ENCODE data around the gene MDP1.
A peak's percentile ranks its signal among the peaks of the same experiment; 100 is the strongest.

The MDP1 gene

DNA sequence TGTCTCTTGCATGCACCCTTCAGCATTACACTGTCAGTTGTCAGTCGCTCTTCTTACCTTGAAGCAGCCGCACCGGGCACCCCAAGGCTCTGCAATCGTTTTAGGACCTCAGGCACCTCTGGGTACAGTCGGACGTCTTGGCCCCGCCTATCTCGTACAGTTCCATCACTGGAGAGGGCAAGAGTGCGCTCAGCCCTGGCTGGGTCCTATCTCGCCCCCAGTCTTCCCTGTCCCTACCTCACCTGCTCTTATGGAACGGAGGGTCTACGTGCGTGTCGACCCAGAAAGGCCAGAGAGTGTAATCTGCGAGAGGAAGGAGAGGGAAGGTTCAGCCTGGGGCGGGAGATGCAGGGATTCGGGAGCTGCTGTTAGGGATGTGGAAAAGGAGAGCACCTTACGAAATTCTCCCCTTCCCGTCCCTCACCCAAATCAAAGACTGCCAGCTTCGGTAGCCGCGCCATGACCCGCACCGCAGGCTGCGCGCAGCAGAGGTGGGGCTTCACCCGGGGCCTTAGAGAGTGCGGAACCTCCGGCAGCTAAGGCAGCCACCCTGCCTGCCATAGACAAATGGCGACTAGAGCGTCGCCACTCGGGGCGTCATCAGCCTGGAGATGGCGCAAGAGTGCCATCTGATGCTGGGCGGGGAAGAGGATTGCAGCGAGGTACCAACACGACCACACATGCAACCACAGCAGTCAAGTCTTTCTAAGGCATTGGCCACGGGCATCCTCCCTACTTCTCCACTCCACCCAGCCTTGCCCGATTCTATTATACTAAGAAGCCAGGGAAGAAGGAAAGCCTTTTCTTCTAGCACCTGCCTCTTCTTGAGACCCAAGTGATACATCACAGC lies at the start of gene MDP1:
Gene MDP1, minus strand, starts transcription at position 572 of the 850 bp plus-strand sequence. Its CDS starts 111 bp downstream, at position 461.
- DNase-seq (ENCODE audit: low read depth in 2 of 2) = peak; percentile 71 to 79

- no peak for DNase-seq (ENCODE audit: low read depth in 2 of 2)
These were observed 48.4 kb upstream of the MDP1 start for GRCh38 chr14:24264298-24264697.

DNA sequence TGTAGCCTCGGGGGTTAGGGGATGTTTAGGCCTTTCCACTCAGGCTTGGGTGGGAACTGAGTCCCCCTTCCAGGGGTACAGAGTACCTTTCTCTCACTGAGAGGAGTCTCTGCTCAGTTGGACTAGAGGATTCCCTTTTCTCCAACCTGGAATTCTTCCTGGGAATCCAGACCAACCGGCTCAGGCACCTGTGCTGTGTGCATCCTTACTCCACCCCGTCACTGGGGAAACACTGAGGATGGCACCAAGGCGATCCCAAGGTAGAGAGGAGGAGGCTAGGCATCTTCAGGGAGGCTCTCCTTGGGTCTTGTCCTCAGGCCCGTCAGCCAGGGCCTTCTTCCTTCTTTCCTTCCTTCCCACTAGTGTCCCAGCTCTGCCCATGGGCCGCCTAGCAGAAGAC lies 48.0 kb upstream of the MDP1 start:
- DNase-seq (ENCODE audit: low read depth in 2 of 2) = no peak

DNA sequence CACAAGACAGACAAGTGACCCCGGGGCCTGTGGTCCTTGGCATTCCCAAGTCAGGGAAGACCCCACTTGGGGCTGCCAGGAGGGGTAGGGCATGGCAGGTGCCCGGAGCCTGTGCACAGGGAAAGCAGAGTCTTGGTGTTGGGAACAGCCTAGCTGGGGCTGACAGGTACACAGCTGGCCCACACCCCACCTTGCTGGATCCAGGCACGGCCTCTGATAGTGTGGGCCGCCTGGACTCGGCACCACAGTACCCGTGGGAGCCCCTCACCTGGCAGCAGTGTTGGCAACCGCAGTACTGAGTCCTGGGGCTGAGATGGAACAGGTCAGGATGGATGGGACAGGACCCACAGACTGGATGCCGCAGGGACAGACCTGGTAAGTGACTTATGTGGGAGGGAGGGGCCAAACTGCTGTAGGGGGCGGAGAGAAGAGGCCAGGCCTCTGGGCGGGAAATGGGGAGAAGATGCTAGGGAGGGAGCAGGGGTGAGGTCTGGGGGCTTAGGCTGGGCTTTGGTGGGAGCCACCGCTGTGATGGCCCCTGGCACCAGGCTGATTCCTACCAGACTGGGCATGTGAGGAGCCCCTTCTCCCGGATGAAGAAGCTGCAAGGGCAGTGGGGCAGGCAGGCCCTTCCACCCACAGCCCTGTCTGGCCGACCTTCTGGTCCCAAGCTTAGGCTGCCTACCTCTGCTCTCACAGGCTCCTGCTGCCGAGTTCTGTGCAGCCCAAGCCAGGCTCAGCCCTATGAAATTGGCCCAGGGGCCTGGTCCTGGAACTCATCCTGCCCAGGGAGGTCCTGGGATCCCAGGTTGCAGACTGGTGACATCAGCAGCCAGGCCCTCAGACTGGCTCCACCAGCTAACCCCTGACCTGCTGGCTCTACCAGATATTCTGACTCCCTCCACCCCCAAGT lies 47.2 kb upstream of the MDP1 start, which contains the start of gene TGM1:
Gene TGM1, minus strand, starts transcription at position 357 of the 913 bp plus-strand sequence. CDS start 825 bp downstream, outside the sequence.
- DNase-seq (ENCODE audit: low read depth in 2 of 2) = no peak

DNA sequence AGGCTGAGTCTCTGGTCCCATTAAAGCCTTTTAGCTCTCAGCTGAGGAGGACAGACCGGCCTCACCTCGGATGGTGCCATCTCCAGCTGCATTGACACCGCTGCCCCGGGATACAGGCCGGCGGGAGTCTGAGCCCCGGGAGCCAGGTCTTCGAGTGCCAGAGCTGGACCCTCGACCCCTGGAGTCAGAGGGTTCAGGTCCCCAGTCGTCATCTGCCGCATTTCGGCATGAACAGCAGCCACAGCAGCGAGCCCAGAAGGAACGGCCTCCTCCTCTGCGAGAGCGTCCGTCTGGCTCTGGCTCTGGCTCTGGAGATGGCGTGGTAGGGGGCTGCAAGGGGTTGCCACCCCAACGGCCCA lies 46.1 kb upstream of the MDP1 start:
- no peak for DNase-seq (ENCODE audit: low read depth in 2 of 2)

DNA sequence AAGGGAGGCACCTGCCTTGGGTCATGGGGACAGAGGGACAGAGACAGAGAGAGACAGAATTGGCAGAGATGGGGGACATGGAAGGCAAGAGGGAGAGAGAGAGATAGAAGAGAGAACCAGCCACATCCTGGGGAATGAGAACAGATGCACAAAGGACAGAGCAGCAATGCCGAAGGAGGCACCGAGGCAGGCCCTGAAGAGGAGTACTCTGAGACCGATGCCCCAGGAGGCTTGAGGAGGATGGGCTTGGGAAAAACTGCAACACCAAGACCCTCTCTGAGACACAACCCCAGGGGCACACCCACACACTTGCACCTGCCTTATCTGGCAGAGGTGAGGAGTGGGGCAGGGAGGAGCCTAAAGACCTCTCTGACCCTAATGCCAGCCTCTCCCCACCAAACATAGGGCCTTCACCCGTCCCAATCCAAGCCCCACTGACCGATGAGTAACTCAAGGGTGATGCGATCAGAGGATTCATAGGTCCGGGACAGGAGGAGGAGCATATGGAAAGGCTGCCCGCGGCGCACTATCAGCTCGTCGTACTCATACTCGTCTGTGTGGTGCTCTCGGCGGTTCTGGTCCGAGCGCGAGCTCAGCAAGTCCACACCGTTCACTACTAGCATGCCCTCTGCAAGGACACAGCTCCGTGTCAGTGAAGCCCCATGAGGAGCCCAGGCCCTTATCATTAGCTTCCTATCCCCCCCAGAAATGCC lies 45.5 kb upstream of the MDP1 start:
- no peak for DNase-seq (ENCODE audit: low read depth in 2 of 2)

DNA sequence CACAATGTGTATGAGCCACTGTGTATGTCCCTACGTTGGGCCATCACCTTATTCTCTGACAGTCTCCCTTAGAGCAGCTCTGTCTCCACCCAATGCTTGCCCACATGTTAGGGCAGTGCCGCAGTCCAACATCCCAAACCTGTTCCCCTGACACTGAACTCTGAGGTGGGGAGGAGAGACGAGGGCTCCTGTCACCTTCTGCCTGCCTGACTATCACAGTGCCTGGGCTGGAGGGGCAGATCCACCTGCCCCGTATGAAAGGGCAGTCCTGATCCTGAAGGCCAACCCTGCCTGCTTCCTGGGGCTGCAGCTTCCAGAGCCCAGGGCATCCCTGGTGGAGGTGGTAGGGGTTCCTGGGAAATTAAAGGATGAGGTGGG lies 44.9 kb upstream of the MDP1 start:
- DNase-seq (ENCODE audit: low read depth in 2 of 2) = no peak

- no peak for DNase-seq (ENCODE audit: low read depth in 2 of 2)
These were observed 44.3 kb upstream of the MDP1 start for GRCh38 chr14:24260026-24260779.

- no peak for DNase-seq (ENCODE audit: low read depth in 2 of 2)
These were observed 43.6 kb upstream of the MDP1 start for GRCh38 chr14:24259282-24260025.

DNA sequence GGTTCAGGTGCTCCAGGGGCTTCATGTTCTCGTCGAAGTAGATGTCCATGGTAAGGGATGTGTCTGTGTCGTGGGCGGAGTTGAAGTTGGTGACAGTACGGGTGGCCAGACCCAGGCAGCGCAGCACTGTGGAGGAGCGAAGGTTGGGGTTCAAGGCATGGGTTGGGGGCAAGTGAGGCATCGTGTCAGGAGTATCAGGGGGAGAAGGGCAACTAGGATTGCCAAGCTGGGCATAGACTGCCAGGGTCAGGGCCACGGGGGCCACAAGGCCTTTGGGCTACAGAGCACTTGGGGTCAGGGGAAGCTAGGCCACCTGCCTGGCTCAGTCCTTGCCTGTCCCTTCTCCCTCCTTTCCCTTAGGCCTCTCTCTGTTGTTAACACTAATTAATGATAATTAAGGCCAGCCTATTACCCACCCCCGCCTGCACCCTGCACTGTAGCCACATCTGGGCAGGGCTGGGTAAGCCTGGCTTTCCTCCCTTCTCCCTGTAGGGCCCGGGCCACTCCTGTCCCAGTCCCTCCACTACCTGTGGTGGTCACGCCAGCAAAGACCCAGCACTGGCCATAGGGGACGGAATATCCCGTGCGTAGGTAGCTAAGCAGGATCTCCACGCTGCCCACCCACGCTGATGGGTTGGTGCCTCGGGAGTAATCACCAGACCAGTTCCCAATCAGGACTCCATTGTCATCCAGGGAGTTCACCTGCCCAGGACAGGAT lies 42.8 kb upstream of the MDP1 start:
- DNase-seq (ENCODE audit: low read depth in 2 of 2) = no peak

- no peak for DNase-seq (ENCODE audit: low read depth in 2 of 2)
These were observed 42.3 kb upstream of the MDP1 start for GRCh38 chr14:24258119-24258518.

DNA sequence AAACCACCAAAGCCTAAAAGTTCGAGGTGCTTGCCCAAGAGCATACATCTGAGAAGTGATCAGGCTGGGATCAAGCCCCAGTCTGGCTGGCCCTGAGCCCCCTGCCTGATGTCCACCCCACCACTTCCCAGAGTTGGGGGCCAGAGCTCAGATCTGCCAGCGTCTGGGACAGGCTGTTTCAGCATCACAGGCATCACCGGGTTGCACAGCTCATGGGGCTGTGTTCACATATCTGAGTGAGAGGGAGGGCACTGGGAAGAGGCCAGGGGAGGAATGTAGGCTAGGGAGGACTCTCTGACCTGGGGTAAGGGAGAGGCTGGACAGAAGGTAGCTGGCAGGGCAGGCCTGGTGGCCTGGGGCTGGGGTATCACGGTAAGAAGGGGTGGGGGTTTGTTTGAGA lies 41.1 kb upstream of the MDP1 start:
- DNase-seq (ENCODE audit: low read depth in 2 of 2) = no peak

GRCh38 chr14:24255931-24256711 lies 40.3 kb upstream of the MDP1 start:
- no peak for DNase-seq (ENCODE audit: low read depth in 2 of 2)

- no peak for DNase-seq (ENCODE audit: low read depth in 2 of 2)
These were observed 39.6 kb upstream of the MDP1 start for GRCh38 chr14:24255438-24255837.

GRCh38 chr14:24254630-24255392 lies 38.9 kb upstream of the MDP1 start:
- no peak for DNase-seq (ENCODE audit: low read depth in 2 of 2)

GRCh38 chr14:24253936-24254335 lies 38.1 kb upstream of the MDP1 start:
- no peak for DNase-seq (ENCODE audit: low read depth in 2 of 2)

- no peak for DNase-seq (ENCODE audit: low read depth in 2 of 2)
These were observed 36.6 kb upstream of the MDP1 start for GRCh38 chr14:24252289-24253124.

Data from stimulated activated CD4-positive, alpha-beta T cell treated with anti-CD3 and anti-CD28 coated beads, Interleukin-4, amount 100 ng/mL, for 48 hours (primary cell).